ENCODE data around the gene ZNF3.

Gene ZNF3

DNA sequence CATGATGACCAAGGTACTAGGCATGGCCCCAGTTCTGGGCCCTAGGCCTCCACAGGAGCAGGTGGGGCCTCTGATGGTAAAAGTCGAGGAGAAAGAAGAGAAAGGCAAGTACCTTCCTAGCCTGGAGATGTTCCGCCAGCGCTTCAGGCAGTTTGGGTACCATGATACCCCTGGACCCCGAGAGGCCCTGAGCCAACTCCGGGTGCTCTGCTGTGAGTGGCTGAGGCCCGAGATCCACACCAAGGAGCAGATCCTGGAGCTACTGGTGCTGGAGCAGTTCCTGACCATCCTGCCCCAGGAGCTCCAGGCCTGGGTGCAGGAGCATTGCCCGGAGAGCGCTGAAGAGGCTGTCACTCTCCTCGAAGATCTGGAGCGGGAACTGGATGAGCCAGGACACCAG, 24.5 kb downstream of the ZNF3 start:
- H3K4me1 ChIP-seq (ENCODE audit: control insufficient read depth in 1 of 2, insufficient read depth in 1 of 2, low read depth in 1 of 2, low read length in 1 of 2), result no peaks in the 10 kb centered on the region
- no peak overlapping the region for H3K4me3 ChIP-seq (ENCODE audit: low read depth in 1 of 2, low read length in 1 of 2)
- no peak overlapping the region for H3K27ac ChIP-seq
- no peaks in the 10 kb centered on the region for H3K27me3 ChIP-seq
- TF ChIP-seq, protein P1, sequence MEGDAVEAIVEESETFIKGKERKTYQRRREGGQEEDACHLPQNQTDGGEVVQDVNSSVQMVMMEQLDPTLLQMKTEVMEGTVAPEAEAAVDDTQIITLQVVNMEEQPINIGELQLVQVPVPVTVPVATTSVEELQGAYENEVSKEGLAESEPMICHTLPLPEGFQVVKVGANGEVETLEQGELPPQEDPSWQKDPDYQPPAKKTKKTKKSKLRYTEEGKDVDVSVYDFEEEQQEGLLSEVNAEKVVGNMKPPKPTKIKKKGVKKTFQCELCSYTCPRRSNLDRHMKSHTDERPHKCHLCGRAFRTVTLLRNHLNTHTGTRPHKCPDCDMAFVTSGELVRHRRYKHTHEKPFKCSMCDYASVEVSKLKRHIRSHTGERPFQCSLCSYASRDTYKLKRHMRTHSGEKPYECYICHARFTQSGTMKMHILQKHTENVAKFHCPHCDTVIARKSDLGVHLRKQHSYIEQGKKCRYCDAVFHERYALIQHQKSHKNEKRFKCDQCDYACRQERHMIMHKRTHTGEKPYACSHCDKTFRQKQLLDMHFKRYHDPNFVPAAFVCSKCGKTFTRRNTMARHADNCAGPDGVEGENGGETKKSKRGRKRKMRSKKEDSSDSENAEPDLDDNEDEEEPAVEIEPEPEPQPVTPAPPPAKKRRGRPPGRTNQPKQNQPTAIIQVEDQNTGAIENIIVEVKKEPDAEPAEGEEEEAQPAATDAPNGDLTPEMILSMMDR (IDR thresholded peaks at IDR 0.05), result no peak
- H3K9me3 ChIP-seq, result no peaks in the 10 kb centered on the region
- H3K36me3 ChIP-seq, result peaks cover 40% of the 10 kb centered on the region

DNA sequence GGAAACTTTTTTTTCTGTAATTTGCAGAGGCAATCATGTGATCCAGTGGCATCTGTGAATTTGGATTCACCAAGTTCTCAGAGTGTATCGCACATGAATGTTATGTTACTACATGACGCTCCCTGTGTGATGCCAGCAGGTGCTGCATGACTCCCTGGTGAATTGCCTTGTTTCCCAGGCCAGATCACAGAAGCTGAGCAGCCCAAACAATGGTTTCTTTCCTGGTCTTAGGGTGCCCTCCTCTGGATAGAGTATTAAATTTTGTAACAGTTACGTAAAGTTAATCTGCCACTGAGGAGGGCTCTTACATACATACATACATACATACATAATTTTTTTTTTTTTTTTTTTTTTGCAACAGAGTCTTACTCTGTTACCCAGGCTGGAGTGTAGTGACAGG, 28.3 kb downstream of the ZNF3 start:
- TF ChIP-seq, protein P1 (IDR thresholded peaks at IDR 0.05), result no peak
- peaks cover 9 to 11% of the 10 kb centered on the region in 2 experiments for H3K4me1 ChIP-seq (ENCODE audit: control insufficient read depth in 1 of 2, insufficient read depth in 1 of 2, low read depth in 1 of 2, low read length in 1 of 2)
- no peak overlapping the region for H3K4me3 ChIP-seq (ENCODE audit: low read depth in 1 of 2, low read length in 1 of 2)
- no peaks in the 10 kb centered on the region for H3K27me3 ChIP-seq
- H3K27ac ChIP-seq, result no peak overlapping the region
- peaks cover 14% of the 10 kb centered on the region for H3K36me3 ChIP-seq
- H3K9me3 ChIP-seq, result no peaks in the 10 kb centered on the region

DNA sequence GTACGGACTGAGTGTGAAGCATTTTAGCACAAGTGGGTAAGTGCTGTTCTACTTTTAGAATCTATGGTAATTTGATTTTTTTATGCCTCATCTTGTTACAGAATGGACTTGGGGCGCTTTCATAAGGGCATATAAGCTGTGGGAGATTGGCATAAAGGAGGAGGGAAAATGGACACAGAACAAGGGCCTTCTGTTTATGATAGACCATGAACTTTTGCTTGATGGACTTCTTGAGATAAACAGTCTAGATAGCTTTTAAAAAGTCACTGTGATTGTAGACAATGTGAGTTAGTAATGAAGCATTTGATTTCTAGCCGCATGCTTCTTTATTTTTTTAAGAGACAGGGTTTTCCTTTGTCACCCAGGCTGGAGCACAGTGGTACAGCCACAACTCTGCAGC, 29.9 kb downstream of the ZNF3 start:
- no peaks in the 10 kb centered on the region for H3K9me3 ChIP-seq
- TF ChIP-seq, protein P1 (IDR thresholded peaks at IDR 0.05), result no peak
- H3K4me3 ChIP-seq (ENCODE audit: low read depth in 1 of 2, low read length in 1 of 2), result no peak overlapping the region
- H3K27ac ChIP-seq, result no peak overlapping the region
- H3K36me3 ChIP-seq, result no peaks in the 10 kb centered on the region
- H3K4me1 ChIP-seq (ENCODE audit: control insufficient read depth in 1 of 2, insufficient read depth in 1 of 2, low read depth in 1 of 2, low read length in 1 of 2), result peaks cover 9 to 11% of the 10 kb centered on the region in 2 experiments
- H3K27me3 ChIP-seq, result no peaks in the 10 kb centered on the region

DNA sequence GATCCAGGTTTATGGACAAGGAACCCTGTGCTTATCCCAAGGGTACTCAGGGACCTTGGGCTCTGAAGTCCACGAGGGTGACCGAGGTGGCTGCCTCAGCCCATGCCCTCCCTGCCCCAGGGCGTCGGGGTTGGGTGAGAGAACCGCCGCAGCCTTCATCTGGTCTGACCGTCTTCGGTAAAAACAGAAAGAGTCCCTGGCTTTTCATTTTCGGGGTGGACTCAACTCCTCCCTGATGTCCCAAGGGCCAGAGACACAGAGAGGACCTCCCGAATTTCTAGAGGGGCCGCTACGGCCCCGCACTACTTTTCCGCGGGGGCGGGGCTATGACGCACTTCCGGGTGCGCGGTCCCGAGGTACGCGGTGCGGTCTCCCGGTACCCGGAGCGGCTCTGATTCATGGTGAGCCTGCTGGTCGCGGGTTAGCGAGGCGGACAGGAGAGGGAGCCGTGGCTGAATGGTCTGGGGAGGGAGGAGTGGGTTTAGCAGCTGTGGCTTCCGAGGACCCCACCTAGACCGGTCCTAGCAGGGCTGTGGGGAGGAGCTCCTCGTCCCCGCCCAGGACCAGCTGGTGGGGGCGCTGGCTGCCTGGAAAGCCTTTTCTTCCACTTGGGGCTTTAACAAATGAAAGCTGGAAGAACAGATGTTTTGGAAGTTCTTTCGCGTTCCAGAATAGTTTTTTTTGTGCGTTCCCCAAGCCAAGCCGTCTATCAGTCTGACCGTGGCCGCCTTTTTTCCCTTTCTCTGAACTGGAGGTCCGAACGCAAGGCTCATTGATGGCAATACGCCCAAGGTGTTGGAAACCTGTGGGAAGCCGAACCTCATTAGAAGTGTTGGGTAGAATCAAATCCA, 31.9 kb downstream of the ZNF3 start, which contains the start of gene ZSCAN21:
Gene ZSCAN21, plus strand, starts transcription at position 334 of the 851 bp plus-strand sequence. CDS start 7,233 bp downstream, outside the sequence.
- H3K9me3 ChIP-seq, result no peaks in the 10 kb centered on the region
- TF ChIP-seq, protein P1 (IDR thresholded peaks at IDR 0.05), result peak; percentile 38
- peak within 1 kb of the TSS; percentile 82 for H3K27ac ChIP-seq
- peaks cover 9 to 11% of the 10 kb centered on the region in 2 experiments for H3K4me1 ChIP-seq (ENCODE audit: control insufficient read depth in 1 of 2, insufficient read depth in 1 of 2, low read depth in 1 of 2, low read length in 1 of 2)
- H3K36me3 ChIP-seq, result no peaks in the 10 kb centered on the region
- no peaks in the 10 kb centered on the region for H3K27me3 ChIP-seq
- H3K4me3 ChIP-seq (ENCODE audit: low read depth in 1 of 2, low read length in 1 of 2), result peak within 1 kb of the TSS; percentile 81 to 98

DNA sequence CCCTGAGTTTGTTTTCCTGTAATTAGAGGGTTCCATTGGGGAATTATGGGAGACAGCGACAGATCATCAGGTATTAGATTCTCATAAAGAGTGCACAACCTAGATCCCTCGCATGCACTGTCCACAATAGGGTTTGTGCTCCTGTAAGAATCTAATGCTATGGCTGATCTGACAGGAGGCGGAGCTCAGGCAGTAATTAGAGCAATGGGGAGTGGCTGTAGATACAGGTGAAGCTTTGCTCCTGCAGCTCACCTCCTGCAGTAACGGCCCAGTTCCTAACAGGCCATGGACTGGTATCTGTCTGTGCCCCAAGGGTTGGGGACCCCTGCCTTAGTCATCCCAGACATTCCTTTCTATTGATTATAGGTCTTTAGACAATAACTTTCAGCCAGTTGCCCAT, 32.8 kb downstream of the ZNF3 start:
- no peaks in the 10 kb centered on the region for H3K36me3 ChIP-seq
- no peak overlapping the region for H3K27ac ChIP-seq
- H3K9me3 ChIP-seq, result no peaks in the 10 kb centered on the region
- H3K4me3 ChIP-seq (ENCODE audit: low read depth in 1 of 2, low read length in 1 of 2), result no peak overlapping the region
- no peaks in the 10 kb centered on the region for H3K27me3 ChIP-seq
- TF ChIP-seq, protein P1 (IDR thresholded peaks at IDR 0.05), result no peak
- peaks cover 9 to 11% of the 10 kb centered on the region in 2 experiments for H3K4me1 ChIP-seq (ENCODE audit: control insufficient read depth in 1 of 2, insufficient read depth in 1 of 2, low read depth in 1 of 2, low read length in 1 of 2)

Data from neutrophil (primary cell).